ENCODE measurements around the gene XAB2.

XAB2 gene

DNA sequence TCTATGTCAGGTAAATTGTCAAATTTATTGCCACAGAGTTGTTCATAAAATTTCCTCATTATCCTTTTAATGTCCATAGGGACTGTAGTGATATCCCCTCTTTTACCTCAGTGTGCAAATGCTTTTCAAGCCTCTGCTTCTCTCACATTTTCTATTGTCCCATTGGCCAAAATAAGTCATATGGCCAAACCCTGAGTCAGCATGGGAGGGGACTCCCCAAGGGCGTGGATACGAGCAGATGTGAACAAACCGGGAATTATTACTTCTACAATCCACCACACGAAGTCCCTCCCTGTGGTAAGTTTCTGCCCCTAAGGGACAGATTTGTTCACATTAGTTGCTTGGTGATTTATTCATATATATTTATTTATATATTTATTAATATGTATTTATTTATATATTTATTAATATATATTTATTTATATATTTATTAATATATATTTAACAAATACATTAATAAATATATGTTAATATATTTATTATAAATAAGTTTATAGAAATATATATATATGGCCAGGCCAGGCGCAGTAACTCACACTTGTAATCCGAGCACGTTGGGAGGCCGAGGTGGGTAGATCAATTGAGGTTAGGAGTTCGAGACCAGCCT is 53.8 kb downstream of the XAB2 start:
- no peak for DNase-seq

- DNase-seq: no peak
These were observed 58.6 kb downstream of the XAB2 start for GRCh38 chr19:7570761-7571160.

All from fibroblast of skin of right quadriceps (primary cell).